ES-I3 (cell line): ENCODE data around the gene GNG7.
"Not testable (repeated sequence)": the region's sequence is repeated elsewhere in the genome, so short reads cannot be mapped to it uniquely, and the experiment has no call there.

Experiments used
- H3K36me3 ChIP-seq: 2 replicates; pipeline ENCODE4 v1.6.1; 2013; ENCODE audit warnings: mild to moderate bottlenecking, low read length, control low read depth, moderate library complexity; ENCODE audit not compliant: insufficient read depth
- H3K4me1 ChIP-seq: 2 replicates; pipeline ENCODE4 v1.6.1; 2013; ENCODE audit warnings: mild to moderate bottlenecking, control low read depth, low read length; ENCODE audit not compliant: insufficient read depth
- H3K9ac ChIP-seq: 2 replicates; pipeline ENCODE4 v1.6.1; 2013; ENCODE audit warnings: low read depth, mild to moderate bottlenecking, low read length, moderate library complexity
- H3K9me3 ChIP-seq: 2 replicates; pipeline ENCODE4 v1.6.1; 2013; ENCODE audit warnings: mild to moderate bottlenecking, low read length, moderate library complexity; ENCODE audit not compliant: control insufficient read depth, insufficient read depth

The GNG7 gene

GRCh38 chr19:2661615-2662014 lies 40.9 kb downstream of the GNG7 start:
- H3K4me1 ChIP-seq, result no peaks in the 10 kb centered on the region
- no peaks in the 10 kb centered on the region for H3K36me3 ChIP-seq
- H3K9ac ChIP-seq, result no peak overlapping the region
- peaks cover 12% of the 10 kb centered on the region for H3K9me3 ChIP-seq

- H3K36me3 ChIP-seq, result no peaks in the 10 kb centered on the region
- H3K9ac ChIP-seq, result no peak overlapping the region
- H3K4me1 ChIP-seq, result no peaks in the 10 kb centered on the region
- peaks cover 12% of the 10 kb centered on the region for H3K9me3 ChIP-seq
Observed at GRCh38 chr19:2659856-2660432, 42.5 kb downstream of the GNG7 start.

- Histone ChIP-seq H3K4me1 (peaks cover 5% of the 10 kb centered on the region; the same call in 1 of the 2 replicates), H3K9ac (no peak overlapping the region), H3K36me3 (no peaks in the 10 kb centered on the region), H3K9me3 (no peaks in the 10 kb centered on the region)
Observed at GRCh38 chr19:2656533-2656932, 46.0 kb downstream of the GNG7 start.

DNA sequence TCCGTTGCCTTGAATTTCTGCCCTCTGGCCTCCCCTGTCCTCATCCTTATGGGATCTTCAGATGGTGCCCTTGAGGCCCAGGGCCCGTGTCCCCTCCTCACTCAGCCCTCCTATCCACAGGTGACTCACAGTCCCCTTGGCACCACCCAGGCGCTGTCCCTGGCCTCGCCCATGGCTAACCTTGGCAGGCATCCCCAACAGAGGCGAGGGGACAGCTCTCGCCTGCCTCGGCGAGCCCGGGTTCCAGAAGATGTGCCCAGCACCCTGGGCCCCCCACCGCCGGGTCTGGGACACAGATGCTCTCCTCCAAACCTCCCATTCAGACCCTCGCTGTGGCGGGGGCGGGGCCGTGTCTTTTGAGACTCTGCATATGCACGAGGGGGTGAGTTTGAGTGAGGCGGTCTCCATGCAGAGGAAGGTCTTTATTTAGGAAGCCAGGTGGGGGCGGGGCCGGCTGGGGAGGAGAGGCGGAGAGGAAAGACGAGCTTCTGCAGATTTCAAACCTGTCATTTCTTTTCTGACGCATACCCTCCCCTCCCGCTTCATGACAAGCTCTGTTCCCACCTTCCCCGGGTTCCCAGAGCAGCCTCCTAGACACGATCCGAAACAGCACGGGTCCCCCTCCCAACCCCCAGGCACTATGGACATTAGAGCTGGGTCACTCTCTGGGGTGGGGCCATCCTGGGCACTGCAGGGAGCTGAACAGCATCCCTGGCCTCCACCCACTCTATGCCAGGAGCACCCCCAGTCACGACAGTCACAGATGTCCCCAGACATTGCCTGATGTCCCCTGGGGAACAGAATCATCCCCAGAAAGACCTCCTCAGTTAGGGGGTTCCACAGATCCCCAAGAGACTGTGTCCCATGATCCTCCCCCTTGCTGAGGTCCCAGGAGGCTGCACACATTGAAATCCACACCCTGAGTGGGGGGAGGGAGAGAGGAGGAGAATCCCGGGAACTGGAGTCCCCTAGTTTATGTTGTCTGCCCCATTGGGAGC lies 48.5 kb downstream of the GNG7 start:
- H3K9ac ChIP-seq, result peak overlapping the region; percentile 40; the same call in 1 of the 2 replicates
- H3K36me3 ChIP-seq, result no peaks in the 10 kb centered on the region
- H3K4me1 ChIP-seq, result peaks cover 5% of the 10 kb centered on the region; the same call in 1 of the 2 replicates
- no peaks in the 10 kb centered on the region for H3K9me3 ChIP-seq

DNA sequence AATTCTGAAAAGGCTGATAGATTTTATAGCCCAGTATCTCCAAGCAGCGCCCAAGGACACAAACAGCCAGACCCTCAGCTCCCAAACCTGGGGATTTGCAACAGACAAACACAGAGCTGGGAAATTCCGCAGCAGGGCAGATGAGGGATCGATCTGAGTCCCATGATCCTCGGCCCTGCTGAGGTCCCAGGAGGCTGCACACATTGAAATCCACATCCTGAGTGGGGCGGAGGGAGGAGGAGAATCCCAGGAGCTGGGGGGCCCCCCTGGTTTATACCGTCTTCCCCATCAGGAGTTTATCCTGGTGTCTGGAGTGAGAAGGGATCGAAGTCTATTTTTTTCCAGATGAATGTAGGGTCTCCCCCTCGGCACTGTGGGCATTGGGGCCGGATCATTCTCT lies 49.3 kb downstream of the GNG7 start:
- H3K4me1 ChIP-seq, result peaks cover 5% of the 10 kb centered on the region; the same call in 1 of the 2 replicates
- H3K36me3 ChIP-seq, result no peaks in the 10 kb centered on the region
- H3K9me3 ChIP-seq, result no peaks in the 10 kb centered on the region
- H3K9ac ChIP-seq, result no peak overlapping the region

- Histone ChIP-seq H3K9me3 (no peaks in the 10 kb centered on the region), H3K9ac (no peak overlapping the region), H3K36me3 (no peaks in the 10 kb centered on the region), H3K4me1 (peaks cover 5% of the 10 kb centered on the region; the same call in 1 of the 2 replicates)
Observed at GRCh38 chr19:2652504-2653099, 49.9 kb downstream of the GNG7 start.

DNA sequence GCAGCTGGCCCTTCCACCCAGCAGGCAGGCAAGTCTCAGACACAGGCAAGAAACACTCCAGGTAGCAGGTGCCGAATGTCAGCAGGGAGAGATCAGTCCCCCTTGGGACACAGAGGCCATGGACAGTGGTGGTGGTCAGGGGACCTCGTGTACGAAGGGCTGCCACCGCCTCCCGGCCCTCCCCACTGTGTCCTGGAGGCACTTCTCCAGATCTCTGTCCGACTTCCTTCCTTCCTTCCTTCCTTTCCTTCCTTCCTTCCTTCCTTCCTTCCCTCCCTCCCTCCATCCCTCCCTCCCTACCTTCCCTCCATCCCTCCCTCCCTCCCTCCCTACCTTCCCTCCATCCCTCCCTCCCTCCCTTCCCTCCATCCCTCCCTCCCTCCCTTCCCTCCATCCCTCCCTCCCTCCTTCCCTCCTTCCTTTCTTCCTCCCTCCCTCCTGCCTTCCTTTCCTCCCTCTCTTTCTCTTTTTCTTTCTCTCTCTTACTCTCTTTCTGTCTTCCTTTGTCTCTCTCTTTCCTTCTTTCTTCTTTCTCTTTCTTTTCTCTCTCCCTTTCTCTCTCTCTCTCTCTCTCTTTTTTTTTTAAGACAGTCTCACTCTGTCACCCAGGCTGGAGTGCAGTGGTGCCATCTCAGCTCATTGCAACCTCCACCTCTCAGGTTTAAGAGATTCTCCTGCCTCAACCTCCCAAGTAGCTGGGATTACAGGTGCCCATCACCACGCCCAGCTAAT lies 51.3 kb downstream of the GNG7 start:
- not testable (repeated sequence) for H3K9ac ChIP-seq, H3K36me3 ChIP-seq, H3K4me1 ChIP-seq, H3K9me3 ChIP-seq

- no peaks in the 10 kb centered on the region for H3K9me3 ChIP-seq
- no peaks in the 10 kb centered on the region for H3K36me3 ChIP-seq
- H3K4me1 ChIP-seq, result peaks cover 5% of the 10 kb centered on the region; the same call in 1 of the 2 replicates
- no peak overlapping the region for H3K9ac ChIP-seq
Observed at GRCh38 chr19:2650515-2650914, 52.0 kb downstream of the GNG7 start.

DNA sequence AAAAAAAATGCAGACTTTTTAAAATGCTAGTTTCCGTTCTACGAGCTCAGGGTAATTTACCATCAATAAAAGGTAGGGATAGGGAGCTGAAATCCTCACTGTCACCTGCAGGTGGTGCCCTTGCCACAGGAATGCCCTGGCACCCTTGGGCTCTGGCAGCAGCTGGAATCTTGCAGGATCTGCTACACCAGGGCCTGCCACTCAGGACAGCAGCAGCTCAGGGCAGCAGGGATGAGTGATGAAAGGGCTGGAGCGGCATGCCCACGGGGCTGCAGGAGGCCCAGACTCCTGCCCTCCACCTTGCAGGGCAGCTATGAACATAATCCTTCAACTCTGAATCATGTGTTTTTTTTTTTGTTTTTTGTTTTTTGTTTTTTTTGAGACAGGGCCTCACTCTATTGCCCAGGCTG lies 54.0 kb downstream of the GNG7 start:
- Histone ChIP-seq H3K9ac (no peak overlapping the region), H3K36me3 (no peaks in the 10 kb centered on the region), H3K9me3 (no peaks in the 10 kb centered on the region), H3K4me1 (no peaks in the 10 kb centered on the region)

- H3K4me1 ChIP-seq, result no peaks in the 10 kb centered on the region
- no peaks in the 10 kb centered on the region for H3K9me3 ChIP-seq
- no peak overlapping the region for H3K9ac ChIP-seq
- no peaks in the 10 kb centered on the region for H3K36me3 ChIP-seq
Observed at GRCh38 chr19:2648099-2648498, 54.4 kb downstream of the GNG7 start.

GRCh38 chr19:2646866-2647535 lies 55.5 kb downstream of the GNG7 start:
- H3K9me3 ChIP-seq, result no peaks in the 10 kb centered on the region
- no peaks in the 10 kb centered on the region for H3K4me1 ChIP-seq
- no peaks in the 10 kb centered on the region for H3K36me3 ChIP-seq
- no peak overlapping the region for H3K9ac ChIP-seq

- H3K9me3 ChIP-seq, result no peaks in the 10 kb centered on the region
- H3K36me3 ChIP-seq, result no peaks in the 10 kb centered on the region
- no peak overlapping the region for H3K9ac ChIP-seq
- no peaks in the 10 kb centered on the region for H3K4me1 ChIP-seq
Observed at GRCh38 chr19:2645826-2646225, 56.7 kb downstream of the GNG7 start.

- H3K9ac ChIP-seq, H3K36me3 ChIP-seq, H3K4me1 ChIP-seq, H3K9me3 ChIP-seq: not testable (repeated sequence)
Observed at GRCh38 chr19:2643123-2643737, 59.3 kb downstream of the GNG7 start.
